ENCODE results near the gene ARHGEF3. TPM values are rescaled to one million over a fixed set of nuclear protein-coding genes. Genes with fewer than 3 reads are reported as not detected.

ARHGEF3 gene
- polyA plus RNA-seq, 1 donor from 2014 or later, result 4.1 TPM

- TF ChIP-seq MXI1 (conservative IDR thresholded peaks at IDR 0.05; ENCODE audit: poor library complexity, severe bottlenecking), result no peak
- TF ChIP-seq TAF1 (IDR thresholded peaks at IDR 0.05; ENCODE audit: low read depth), result no peak
- TF ChIP-seq EP300 (conservative IDR thresholded peaks at IDR 0.05; ENCODE audit: poor library complexity, severe bottlenecking), result no peak
- no peak for TF ChIP-seq REST (IDR thresholded peaks at IDR 0.05; ENCODE audit: borderline replicate concordance)
- no peak for TF ChIP-seq RAD21 (conservative IDR thresholded peaks at IDR 0.05)
- no peak for TF ChIP-seq EZH2 (IDR thresholded peaks at IDR 0.05; ENCODE audit: borderline replicate concordance, insufficient read depth, low read length, poor library complexity, severe bottlenecking)
- TF ChIP-seq SMC3 (conservative IDR thresholded peaks at IDR 0.05; ENCODE audit: poor library complexity), result no peak
- no peak for TF ChIP-seq POLR2AphosphoS5 (IDR thresholded peaks at IDR 0.05)
- TF ChIP-seq CTCF (IDR thresholded peaks at IDR 0.05; ENCODE audit: poor library complexity, severe bottlenecking), result no peak
- Histone ChIP-seq H2AFZ (ENCODE audit: low read depth, low read length) (no peak overlapping the region), H3K4me2 (ENCODE audit: low read length) (no peak overlapping the region), H3K9ac (ENCODE audit: low read length) (no peak overlapping the region), H3F3A (ENCODE audit: insufficient read depth, low read length, poor library complexity, severe bottlenecking) (no peaks in the 10 kb centered on the region), H3K27ac (ENCODE audit: low read length) (no peak overlapping the region), H3K4me3 (ENCODE audit: low read length) (no peak overlapping the region), H3K79me2 (replicated peaks; ENCODE audit: insufficient read depth, low read length) (no peaks in the 10 kb centered on the region), H3K9me2 (ENCODE audit: insufficient read depth, low read length) (no peaks in the 10 kb centered on the region), H3K36me3 (ENCODE audit: insufficient read depth, low read length) (no peaks in the 10 kb centered on the region), H3K9me3 (ENCODE audit: low read length) (no peaks in the 10 kb centered on the region), H4K20me1 (ENCODE audit: insufficient read depth) (no peaks in the 10 kb centered on the region), H3K27me3 (ENCODE audit: insufficient read depth, low read depth, low read length) (no peaks in the 10 kb centered on the region)
Measured at GRCh38 chr3:56771376-56771775, 30.4 kb downstream of the ARHGEF3 start.

GRCh38 chr3:56769116-56769707 is 32.5 kb downstream of the ARHGEF3 start:
- no peaks in the 10 kb centered on the region for H3K9me3 ChIP-seq (ENCODE audit: low read length)
- H3F3A ChIP-seq (ENCODE audit: insufficient read depth, low read length, poor library complexity, severe bottlenecking), result no peaks in the 10 kb centered on the region
- H3K9me2 ChIP-seq (ENCODE audit: insufficient read depth, low read length), result no peaks in the 10 kb centered on the region
- H3K79me2 ChIP-seq (replicated peaks; ENCODE audit: insufficient read depth, low read length), result no peaks in the 10 kb centered on the region
- H4K20me1 ChIP-seq (ENCODE audit: insufficient read depth), result no peaks in the 10 kb centered on the region
- TF ChIP-seq POLR2AphosphoS5 (IDR thresholded peaks at IDR 0.05), result no peak
- H2AFZ ChIP-seq (ENCODE audit: low read depth, low read length), result no peak overlapping the region
- no peak overlapping the region for H3K4me2 ChIP-seq (ENCODE audit: low read length)
- H3K27me3 ChIP-seq (ENCODE audit: insufficient read depth, low read depth, low read length), result no peaks in the 10 kb centered on the region
- H3K36me3 ChIP-seq (ENCODE audit: insufficient read depth, low read length), result no peaks in the 10 kb centered on the region
- H3K9ac ChIP-seq (ENCODE audit: low read length), result no peak overlapping the region
- no peak overlapping the region for H3K27ac ChIP-seq (ENCODE audit: low read length)
- no peak overlapping the region for H3K4me3 ChIP-seq (ENCODE audit: low read length)
